ENCODE measurements around the gene SMS. TPM values are rescaled to one million over a fixed set of nuclear protein-coding genes. Genes with fewer than 3 reads are reported as not detected.

SMS gene
- total RNA-seq, 1 donor from 2014 or later = 252 TPM

DNA sequence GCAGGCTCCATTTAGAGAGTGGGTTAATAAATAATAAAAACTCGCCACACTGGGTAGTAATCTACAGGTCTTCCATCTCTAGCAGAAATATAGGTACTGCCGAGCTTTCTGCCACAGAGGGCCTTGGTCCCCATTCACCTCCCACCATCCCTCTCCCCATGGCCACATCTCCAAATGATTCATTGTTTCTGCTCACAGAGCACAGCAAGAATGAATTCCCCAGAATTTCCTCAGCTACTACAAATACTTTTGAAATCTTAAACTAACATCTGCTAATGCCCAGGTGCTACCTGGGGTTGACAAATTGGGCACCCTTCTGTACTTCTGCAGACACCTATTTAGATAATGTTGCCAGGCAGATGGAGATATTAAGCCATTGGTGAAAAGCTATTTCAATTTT is 96.7 kb downstream of the SMS start:
- no peak for DNase-seq (ENCODE audit: low read depth, low spot score)

DNA sequence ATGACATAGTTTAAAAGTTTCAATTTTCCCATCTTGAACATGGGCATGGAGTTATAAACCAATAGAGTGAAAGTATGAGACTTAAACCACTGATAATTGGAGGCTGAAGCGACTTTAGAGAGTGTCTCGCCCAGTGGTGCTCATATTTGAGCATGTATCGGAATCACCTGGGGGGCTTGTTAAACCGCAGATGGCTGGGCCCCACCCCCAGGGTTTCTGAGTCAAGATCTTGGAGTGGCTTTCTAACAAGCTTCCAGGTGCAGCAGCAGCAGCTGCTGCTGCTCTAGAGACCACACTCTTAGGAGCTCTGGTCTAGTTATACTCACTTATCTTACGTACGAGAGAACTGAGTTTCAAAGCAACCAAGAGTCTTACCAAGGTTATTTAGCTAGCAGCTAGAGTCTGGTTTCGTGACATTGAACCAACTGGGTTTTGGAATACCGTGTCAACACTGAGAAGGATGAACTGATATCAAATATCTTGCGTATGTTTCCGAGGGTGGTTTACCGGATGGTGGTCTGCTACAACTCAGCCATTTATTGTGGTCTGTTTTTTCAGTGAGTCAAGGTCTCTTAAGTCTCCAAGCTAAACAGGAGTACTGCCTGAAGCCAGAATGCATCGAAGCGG is 97.5 kb downstream of the SMS start:
- DNase-seq (ENCODE audit: low read depth, low spot score) = no peak

DNA sequence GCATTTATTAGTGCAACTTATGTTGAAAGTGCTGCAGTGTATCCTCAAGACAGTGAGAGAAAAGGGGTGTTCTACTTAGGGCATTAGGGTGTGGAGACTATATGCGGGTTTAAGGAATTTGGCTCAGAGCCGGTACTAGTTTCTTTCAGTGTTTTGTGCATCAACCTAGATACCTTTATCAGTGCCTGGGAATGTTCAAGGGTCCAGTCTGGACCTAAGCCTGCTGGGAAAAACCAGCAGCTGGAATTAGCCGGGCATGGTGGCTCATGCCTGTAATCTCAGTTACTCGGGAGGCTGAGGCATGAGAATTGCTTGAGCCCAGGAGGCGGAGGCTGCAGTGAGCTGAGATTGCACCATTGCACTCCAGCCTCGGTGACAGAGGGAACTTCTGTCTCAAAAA is 99.0 kb downstream of the SMS start:
- DNase-seq (ENCODE audit: low read depth, low spot score) = no peak

DNA sequence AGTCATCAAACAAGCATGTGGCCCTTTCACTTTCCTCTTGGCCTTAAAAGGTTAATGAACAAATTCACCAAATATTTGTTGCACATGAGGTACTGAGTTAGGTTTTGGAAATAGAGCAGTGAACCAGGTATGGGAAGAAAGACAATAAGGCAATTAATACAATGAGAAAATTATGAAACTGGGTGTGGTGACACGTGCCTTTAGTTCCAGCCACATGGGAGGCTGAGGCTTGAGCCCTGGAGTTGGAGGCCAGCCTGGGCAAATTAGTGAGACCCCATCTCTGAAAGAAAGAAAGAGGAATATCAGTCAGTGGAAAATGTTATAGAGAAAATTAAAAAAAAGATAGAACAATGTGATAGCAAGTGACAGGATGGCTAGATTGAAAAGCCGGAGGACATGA is 99.7 kb downstream of the SMS start:
- no peak for DNase-seq (ENCODE audit: low read depth, low spot score)

DNA sequence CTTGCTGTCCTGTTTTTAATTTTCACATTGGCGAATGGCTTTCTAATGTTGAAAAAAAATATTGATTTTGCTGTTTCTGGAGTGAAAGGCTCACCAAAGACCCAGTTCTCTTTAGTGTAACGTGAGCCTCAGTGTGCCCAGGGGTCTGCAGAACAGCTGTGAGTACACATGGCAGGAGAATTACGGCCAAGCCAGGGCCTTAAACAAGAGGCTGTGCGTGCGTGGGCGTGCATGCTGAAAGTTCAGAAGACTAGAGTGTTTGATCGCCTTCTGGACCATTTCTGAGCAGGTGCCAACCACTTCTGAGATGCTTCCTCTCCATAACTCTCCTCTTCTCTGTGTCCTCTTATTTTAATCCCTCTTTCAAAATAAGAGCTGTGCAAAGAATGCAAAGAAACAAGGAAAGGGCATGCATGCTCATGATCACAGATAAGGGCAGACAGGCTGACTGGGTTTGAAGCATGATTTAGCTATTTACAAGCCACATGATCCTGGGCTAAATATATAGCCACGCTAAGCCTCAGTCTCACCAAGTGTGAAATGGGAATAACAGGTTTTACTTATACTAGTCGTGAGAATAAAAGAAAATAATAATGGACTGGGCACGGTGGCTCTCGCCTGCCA is 101.5 kb downstream of the SMS start:
- no peak for DNase-seq (ENCODE audit: low read depth, low spot score)

DNA sequence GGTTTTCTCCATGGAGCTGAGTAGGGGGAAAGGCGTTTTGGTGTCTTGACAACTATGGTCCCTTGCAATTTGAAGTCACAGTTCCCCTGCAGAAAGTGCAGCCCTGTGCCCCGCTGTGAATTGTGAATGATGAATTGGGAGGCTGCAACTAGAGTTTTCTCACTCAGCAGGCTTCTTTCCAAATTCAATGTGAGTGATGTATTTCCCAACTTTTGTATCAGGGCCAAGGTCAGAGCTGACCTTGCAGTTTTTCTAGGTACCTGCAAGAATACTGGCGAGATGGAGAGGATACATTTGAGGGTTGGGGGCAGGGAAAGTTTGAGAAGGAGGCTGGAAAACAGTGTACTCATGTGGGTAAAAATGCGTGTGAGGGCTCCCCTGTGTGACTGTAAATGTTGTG is 103.4 kb downstream of the SMS start:
- DNase-seq (ENCODE audit: low read depth, low spot score) = no peak

Other genes with a start within 250 kb of the SMS start
- not detected in 2 replicates for gene SMPX, start 182.6 kb upstream of the SMS start, total RNA-seq
- gene MBTPS2, start 101.1 kb upstream of the SMS start, total RNA-seq = 6.0 and 6.3 TPM in 2 replicates
- 1.1 and 1.6 TPM in 2 replicates for gene YY2, start 84.7 kb upstream of the SMS start, total RNA-seq
- gene PHEX, start 91.6 kb downstream of the SMS start, total RNA-seq = 0.56 and 1.1 TPM in 2 replicates